Stimulated activated CD8-positive, alpha-beta memory T cell treated with anti-CD3 and anti-CD28 coated beads, Interleukin-7, amount 100 ng/mL, for 24 hours (primary cell): Measurements from ENCODE around the gene CRYL1.

Experiments used
- DNase-seq: peaks from one replicate; pipeline ENCODE4 v3.0.0-alpha.2; 2020; ENCODE audit warnings: low read depth

CRYL1 gene

GRCh38 chr13:20528452-20528851, 2.8 kb upstream of the CRYL1 start:
- no peak for DNase-seq

DNA sequence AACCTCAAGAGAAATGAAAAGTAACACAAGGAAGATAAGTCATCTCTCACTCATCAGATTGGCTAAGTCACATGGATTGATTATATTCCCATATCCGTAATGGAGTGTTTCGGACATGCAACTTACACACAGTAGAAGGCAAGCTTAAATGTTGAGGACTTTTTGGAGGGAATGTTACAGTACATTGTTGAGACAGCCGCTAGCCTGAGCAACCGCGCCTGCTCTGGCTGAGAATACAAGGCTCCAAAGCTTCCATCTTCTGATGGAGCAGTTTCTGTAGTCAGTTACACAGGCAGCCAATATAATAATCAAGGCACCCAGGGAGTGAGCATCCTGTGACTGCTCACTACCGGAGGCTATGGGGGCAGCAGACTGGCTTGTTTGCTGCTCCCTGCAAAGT, 1.0 kb upstream of the CRYL1 start:
- DNase-seq = no peak

DNA sequence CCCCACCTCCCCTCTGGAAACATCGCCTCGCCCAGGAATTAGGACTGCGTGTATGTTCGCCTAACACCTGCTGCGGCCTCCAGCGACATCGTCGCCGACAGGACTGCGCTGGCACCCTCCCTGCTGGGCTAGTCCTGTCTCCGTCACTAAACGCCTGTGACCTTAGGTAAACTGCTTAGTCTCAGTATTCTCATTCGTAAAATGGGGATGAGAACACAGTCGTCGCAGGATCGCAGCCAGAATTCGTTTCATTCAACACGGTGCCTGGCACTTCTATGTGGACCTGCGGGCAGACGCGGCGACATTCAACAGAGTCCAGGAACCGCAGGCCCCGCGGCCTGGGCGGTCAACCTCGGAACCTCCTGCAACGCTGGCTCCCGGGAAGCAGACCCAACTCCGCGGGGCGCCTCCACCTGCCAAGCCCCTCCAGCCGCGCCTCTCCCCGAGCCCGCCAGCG, 485 bp downstream of the CRYL1 start:
- no peak for DNase-seq

- no peak for DNase-seq
These were observed 4.1 kb downstream of the CRYL1 start for GRCh38 chr13:20521364-20522115.

GRCh38 chr13:20519875-20520274, 5.8 kb downstream of the CRYL1 start:
- no peak for DNase-seq

DNA sequence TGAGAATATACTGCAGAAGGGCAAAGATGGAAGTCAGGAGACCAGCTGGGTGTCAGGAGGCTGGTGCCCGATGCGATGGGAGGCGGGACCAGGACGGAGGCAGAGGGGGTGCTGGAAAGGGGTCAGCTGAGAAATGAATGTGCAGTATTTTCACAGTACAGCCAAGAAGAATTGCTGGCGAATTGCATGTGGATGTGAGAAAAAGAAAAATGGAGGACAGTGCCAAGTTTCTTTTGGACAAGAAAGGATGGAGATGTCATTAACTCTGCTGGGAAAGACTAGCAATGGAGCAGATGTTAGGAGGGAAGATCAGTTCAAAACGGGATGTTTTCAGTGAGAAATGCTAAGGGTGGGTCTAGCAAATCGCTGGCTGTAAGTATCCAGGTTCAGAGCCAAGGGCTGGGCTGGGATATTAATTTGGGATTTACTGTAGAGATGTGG, 7.0 kb downstream of the CRYL1 start:
- no peak for DNase-seq

- no peak for DNase-seq
These were observed 10.8 kb downstream of the CRYL1 start for GRCh38 chr13:20514866-20515265.

- no peak for DNase-seq
These were observed 12.1 kb downstream of the CRYL1 start for GRCh38 chr13:20513466-20513995.

GRCh38 chr13:20512042-20512683, 13.5 kb downstream of the CRYL1 start:
- no peak for DNase-seq

DNA sequence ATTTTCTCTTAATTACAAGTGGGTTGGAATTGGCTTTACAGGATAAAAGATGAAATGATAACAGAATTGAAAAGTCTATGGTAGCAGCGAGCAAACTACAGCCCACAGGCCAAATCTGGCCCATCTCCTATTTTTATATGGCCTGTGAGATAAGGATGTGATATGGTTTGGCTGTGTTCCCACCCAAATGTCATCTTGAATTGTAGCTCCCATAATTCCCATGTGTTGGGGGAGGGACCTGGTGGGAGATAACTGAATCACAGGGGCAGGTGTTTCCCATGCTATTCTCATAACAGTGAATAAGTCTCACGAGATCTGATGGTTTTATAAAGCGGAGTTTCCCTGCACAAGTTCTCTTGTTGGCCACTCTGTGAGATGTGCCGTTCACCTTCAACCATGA, 19.0 kb downstream of the CRYL1 start:
- DNase-seq = no peak

DNA sequence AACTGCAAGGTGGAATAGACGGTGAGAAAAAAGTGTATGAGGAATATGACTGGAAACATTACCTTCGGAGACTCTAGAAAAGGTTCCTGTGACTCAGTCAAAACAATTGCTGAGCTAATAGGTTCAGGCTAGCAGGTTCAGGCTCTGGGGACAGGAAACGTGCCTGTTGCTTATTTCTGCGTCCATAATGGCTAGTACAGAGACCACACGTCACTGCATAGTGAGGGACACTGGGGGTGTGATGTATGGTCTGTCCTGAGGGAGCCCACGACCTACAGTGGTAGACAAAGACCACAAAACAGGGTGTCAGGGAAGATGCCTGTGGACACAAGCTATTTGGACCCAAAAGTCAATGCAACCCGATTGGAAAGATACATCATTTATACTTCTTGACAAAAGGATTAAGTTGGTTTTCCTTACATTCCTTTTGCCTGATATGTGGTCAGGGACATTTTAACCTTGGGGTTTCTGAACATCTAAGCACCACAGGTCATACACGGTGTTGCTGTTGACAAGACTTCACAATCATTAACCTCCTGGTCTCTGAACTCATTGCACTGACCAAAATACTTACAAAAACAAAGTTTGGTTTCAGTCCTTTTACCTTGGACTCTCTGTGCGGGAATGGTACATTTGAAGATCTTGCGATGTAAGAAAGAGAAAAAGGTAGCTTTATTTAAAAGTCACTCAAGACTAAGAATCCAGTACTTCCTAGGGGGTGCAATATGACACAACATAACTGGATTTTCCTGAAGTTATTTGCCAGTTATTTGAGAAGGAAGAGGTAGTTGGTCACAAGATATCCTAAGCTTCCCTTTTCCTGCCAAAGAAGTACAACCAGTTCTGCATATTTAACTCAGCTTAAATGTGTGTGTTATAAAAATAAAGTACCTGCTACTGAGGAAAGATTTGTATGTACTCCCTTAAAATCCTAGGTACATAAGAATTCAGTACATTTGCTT, 20.0 kb downstream of the CRYL1 start:
- DNase-seq = no peak

DNA sequence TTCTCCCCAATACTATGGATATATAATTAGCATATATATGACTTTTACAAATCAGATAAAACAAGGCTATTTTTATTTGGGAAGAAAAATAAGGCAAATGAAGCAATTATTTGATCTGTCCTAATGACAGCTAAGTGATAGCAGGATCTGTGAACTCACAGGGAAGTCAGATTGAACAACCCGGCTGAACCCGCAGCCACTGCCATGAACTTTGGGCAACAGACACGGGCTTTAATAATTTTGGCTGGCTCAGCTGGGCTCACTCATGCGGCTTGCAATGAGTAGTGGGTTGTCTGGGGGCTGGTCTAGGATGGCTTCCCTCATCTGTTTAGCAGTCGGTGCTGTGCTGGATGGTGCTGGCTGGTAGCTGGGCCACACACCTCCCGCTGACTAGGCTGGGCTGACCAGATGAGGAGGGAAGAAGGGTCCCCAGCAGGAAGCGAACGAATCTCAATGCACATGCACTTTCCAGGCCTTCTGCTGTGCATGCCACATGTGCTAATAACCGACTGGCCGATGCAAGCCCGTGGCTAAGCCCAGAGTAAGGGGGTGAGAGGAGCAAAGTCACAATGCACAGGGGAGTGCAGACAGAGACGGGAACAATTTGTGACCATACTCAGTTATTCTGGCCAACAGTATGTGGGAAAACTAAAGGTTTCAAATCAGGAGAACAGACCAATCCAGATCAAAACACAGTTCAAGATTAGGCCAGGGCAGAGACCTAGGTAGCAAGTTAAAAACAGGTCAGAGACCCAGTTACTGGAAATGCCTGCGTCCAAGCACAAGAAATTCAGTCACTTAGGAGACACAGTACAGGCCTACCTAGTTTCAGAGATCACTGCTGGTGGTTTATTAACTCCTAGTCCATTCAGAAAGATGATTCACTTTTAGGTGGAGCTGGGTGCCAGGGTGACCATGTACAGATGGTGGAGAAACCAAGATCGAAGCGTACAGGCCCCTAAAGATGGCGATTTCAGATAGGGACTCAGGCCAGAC, 22.3 kb downstream of the CRYL1 start:
- DNase-seq = no peak

DNA sequence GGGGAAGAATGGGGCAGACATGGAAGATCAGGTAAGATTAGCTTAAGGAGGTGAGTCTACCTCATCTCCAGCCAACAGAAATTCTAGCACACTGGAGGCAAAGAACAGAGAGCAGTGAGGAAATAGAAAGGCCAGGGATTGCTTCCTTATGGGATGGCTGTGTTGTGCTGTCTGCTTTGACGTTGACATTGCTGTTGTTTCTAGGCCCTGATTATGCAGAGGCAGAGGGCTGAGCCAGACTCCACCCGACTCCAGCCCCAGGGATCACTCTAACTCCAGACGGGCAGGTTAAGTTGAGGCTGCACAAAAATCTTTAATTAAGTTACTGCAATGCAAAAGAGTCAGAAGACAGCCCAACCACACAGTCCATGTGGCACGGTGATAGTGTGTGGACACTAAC, 24.1 kb downstream of the CRYL1 start:
- DNase-seq = no peak

GRCh38 chr13:20501120-20501519, 24.5 kb downstream of the CRYL1 start:
- DNase-seq = no peak

GRCh38 chr13:20499986-20500385, 25.7 kb downstream of the CRYL1 start:
- DNase-seq = no peak

- DNase-seq = no peak
These were observed 27.0 kb downstream of the CRYL1 start for GRCh38 chr13:20498659-20499058.

DNA sequence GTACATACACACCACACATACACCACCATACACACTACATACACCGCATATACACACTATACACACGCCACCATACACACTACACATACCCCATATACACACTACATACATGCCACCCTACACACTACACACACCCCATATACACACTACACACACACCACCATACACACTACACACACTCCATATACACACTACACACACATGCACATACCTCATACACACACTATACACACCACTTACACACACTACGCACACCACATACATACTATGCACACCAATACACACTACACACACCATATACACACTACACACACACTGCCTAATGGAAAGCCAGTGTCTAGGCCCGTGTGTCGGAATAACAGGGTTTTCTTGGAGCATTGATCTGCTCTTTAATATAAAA, 27.5 kb downstream of the CRYL1 start:
- DNase-seq = no peak

DNA sequence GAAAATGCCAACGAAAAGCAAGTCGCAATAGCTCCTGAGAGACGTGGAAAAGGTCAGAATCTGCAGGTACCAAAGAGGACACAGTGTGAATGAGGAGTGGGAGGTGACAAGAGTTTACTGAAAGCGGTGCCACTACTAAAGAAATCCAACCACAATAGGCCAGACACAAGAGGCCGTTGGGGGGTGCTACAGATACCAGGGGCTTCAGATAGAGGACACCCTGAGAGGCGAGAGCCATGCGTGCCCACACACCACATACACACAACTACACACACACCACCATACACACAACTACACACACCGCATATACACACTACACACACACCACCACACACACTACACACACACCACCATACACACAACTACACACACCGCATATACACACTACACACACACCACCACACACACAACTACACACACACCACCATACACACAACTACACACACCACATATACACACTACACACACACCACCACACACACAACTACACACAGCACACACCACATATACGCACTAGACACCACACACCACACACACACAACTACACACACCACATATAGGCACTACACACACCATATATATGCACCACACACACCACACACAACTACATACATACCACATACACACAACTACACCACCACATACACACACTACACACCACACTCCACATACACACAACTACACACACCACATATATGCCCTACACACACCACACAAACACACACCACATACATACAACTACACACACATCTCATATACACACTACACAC, 28.5 kb downstream of the CRYL1 start:
- no peak for DNase-seq

DNA sequence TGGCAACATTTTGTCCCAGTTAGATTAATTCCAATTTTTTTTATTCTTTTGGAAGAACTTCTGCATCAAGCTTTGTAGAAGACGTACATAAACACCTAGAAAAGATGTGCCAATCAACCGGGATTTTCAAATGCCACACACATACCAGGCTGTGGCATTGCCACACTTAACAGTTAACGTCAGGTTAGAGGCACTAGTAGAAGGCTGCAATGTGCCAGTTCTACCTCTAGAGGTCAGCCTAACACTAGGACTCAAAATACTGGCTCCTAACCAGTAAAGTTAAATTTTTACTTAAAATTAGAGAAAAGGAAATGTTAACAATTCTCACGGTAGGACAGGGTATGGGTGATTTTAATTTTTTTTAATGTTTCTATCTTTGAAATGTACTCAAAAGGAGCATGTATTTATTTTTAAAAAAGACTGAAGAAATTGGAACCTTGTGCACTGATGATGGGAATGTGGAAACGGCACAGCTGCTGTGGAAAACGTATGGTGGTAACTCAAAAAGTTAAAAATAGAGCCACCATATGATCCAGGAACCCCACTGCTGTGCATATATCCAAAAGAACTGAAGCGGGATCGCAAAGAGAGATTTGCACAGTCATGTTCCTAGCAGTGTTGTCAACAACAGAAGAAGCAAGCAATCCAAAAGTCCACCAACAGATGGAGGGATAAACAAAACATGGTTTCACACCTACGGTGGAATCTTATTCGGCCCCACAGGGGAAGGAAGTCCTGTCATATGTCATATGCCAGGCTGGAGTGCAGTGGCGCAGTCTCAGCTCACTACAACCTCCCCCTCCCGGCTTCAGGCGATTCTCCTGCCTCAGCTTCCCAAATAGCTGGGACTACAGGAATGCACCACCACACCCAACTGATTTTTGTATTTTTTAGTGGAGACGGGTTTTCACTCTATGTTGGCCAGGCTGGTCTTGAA, 30.3 kb downstream of the CRYL1 start:
- DNase-seq = peak; percentile 21
